ENCODE results near the gene LY86. TPM values are rescaled to one million over a fixed set of nuclear protein-coding genes. Genes with fewer than 3 reads are reported as not detected.
"Not testable (repeated sequence)": the region's sequence is repeated elsewhere in the genome, so short reads cannot be mapped to it uniquely, and the experiment has no call there.

Gene LY86
- total RNA-seq, 1 donor from 2014 or later, result not detected

GRCh38 chr6:6609450-6609849, 20.9 kb downstream of the LY86 start:
- no peaks in the 10 kb centered on the region for H3K36me3 ChIP-seq (ENCODE audit: control insufficient read depth, insufficient read depth, low read length)
- H3K27me3 ChIP-seq (ENCODE audit: control insufficient read depth, insufficient read depth, low read length), result no peaks in the 10 kb centered on the region
- no peak overlapping the region for H3K4me3 ChIP-seq (ENCODE audit: low read depth, low read length)
- no peak for DNase-seq (ENCODE audit: low read depth)
- TF ChIP-seq CTCF (IDR thresholded peaks at IDR 0.05; ENCODE audit: insufficient read depth, low read length, poor library complexity, severe bottlenecking), result no peak

GRCh38 chr6:6610031-6610591, 21.6 kb downstream of the LY86 start:
- Histone ChIP-seq H3K36me3 (ENCODE audit: control insufficient read depth, insufficient read depth, low read length) (no peaks in the 10 kb centered on the region), H3K4me3 (ENCODE audit: low read depth, low read length) (no peak overlapping the region), H3K27me3 (ENCODE audit: control insufficient read depth, insufficient read depth, low read length) (no peaks in the 10 kb centered on the region)
- no peak for TF ChIP-seq CTCF (IDR thresholded peaks at IDR 0.05; ENCODE audit: insufficient read depth, low read length, poor library complexity, severe bottlenecking)
- no peak for DNase-seq (ENCODE audit: low read depth)

- TF ChIP-seq CTCF (IDR thresholded peaks at IDR 0.05; ENCODE audit: insufficient read depth, low read length, poor library complexity, severe bottlenecking), result no peak
- H3K4me3 ChIP-seq (ENCODE audit: low read depth, low read length), result no peak overlapping the region
These were observed 23.0 kb downstream of the LY86 start for GRCh38 chr6:6611486-6611885.

GRCh38 chr6:6612308-6612707, 23.8 kb downstream of the LY86 start:
- DNase-seq (ENCODE audit: low read depth), result no peak
- Histone ChIP-seq H3K27me3 (ENCODE audit: control insufficient read depth, insufficient read depth, low read length) (no peaks in the 10 kb centered on the region), H3K4me3 (ENCODE audit: low read depth, low read length) (no peak overlapping the region), H3K36me3 (ENCODE audit: control insufficient read depth, insufficient read depth, low read length) (no peaks in the 10 kb centered on the region)
- TF ChIP-seq CTCF (IDR thresholded peaks at IDR 0.05; ENCODE audit: insufficient read depth, low read length, poor library complexity, severe bottlenecking), result no peak

More at GRCh38 chr6:6611486-6611885, 23.0 kb downstream of the LY86 start:
- no peaks in the 10 kb centered on the region for H3K27me3 ChIP-seq (ENCODE audit: control insufficient read depth, insufficient read depth, low read length)
- no peak for DNase-seq (ENCODE audit: low read depth)
- no peaks in the 10 kb centered on the region for H3K36me3 ChIP-seq (ENCODE audit: control insufficient read depth, insufficient read depth, low read length)

- H3K4me3 ChIP-seq (ENCODE audit: low read depth, low read length); DNase-seq (ENCODE audit: low read depth); H3K27me3 ChIP-seq (ENCODE audit: control insufficient read depth, insufficient read depth, low read length); H3K36me3 ChIP-seq (ENCODE audit: control insufficient read depth, insufficient read depth, low read length): not testable (repeated sequence)
These were observed 24.7 kb downstream of the LY86 start for GRCh38 chr6:6613103-6613718.

- H3K4me3 ChIP-seq (ENCODE audit: low read depth, low read length), result no peak overlapping the region
- no peak for DNase-seq (ENCODE audit: low read depth)
These were observed 25.8 kb downstream of the LY86 start for GRCh38 chr6:6614096-6614982.

More at GRCh38 chr6:6614096-6614982, 25.8 kb downstream of the LY86 start:
- Histone ChIP-seq H3K27me3 (ENCODE audit: control insufficient read depth, insufficient read depth, low read length) (no peaks in the 10 kb centered on the region), H3K36me3 (ENCODE audit: control insufficient read depth, insufficient read depth, low read length) (no peaks in the 10 kb centered on the region)
- TF ChIP-seq CTCF (IDR thresholded peaks at IDR 0.05; ENCODE audit: insufficient read depth, low read length, poor library complexity, severe bottlenecking), result no peak

Measured in kidney epithelial cell (primary cell).